ENCODE data around the gene ST6GALNAC5. TPM values are rescaled to one million over a fixed set of nuclear protein-coding genes. Genes with fewer than 3 reads are reported as not detected.
"Not testable (repeated sequence)": the region's sequence is repeated elsewhere in the genome, so short reads cannot be mapped to it uniquely, and the experiment has no call there.

ST6GALNAC5 gene
- total RNA-seq, 4 donors from 2014 or later: 3.6 to 23.4 (median 11.0) TPM

GRCh38 chr1:76961820-76962207 is 94.5 kb downstream of the ST6GALNAC5 start:
- no peaks in the 10 kb centered on the region for H3K9me3 ChIP-seq
- H3K4me1 ChIP-seq: no peaks in the 10 kb centered on the region
- no peaks in the 10 kb centered on the region for H3K36me3 ChIP-seq
- no peak for ATAC-seq
- H3K27me3 ChIP-seq: no peaks in the 10 kb centered on the region
- H3K27ac ChIP-seq: no peak overlapping the region
- TF ChIP-seq EP300 (IDR thresholded peaks at IDR 0.05) (no peak), POLR2AphosphoS5 (IDR thresholded peaks at IDR 0.05) (no peak), CTCF (IDR thresholded peaks at IDR 0.05) (no peak), POLR2A (IDR thresholded peaks at IDR 0.05) (no peak)
- no peak overlapping the region for H3K4me3 ChIP-seq

DNA sequence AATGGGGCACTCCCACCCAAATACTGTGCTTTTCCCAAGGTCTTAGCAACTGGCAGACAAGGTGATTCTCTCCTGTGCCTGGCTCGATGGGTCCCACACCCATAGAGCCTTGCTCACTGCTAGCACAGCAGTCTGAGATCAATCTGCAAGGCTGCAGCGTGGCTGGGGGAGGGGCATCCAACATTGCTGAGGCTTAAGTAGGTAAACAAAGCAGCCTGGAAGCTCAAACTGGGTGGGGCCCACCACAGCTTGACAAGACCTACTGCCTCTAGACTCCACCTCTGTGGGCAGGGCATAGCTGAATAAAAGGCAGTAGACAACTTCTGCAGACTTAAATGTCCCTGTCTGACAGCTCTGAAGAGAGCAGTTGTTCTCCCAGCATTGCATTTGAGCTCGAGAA is 114.0 kb downstream of the ST6GALNAC5 start:
- H3K9me3 ChIP-seq: peaks cover 0 to 25% (median 0%) of the 10 kb centered on the region in 3 donors
- H3K36me3 ChIP-seq, H3K27ac ChIP-seq, H3K4me1 ChIP-seq, ATAC-seq, H3K27me3 ChIP-seq, H3K4me3 ChIP-seq: not testable (repeated sequence)
- WGBS, 2 donors (ENCODE audit: low coverage in 1 of 2): no CpG with 5 or more reads among the region's 3 CpGs

DNA sequence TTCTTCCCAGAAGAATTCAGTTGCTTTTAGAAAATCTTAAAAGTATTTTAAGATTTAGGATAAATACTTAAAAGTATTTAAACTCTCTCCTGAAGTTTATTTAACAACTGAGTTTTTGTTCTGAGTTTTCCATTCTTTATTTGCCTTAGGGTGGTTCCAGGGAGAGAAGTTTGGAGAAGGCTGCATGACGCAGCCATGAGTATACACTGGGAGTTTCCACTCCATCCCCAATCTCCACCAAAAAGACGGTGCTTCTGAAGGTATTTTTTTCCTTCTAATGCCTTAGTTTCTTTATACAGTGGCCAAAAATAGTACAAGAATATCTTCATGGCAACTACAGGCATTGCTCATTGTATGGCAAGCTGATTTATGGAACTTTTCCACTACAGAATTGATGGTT is 122.7 kb downstream of the ST6GALNAC5 start:
- WGBS, 2 donors (ENCODE audit: low coverage in 1 of 2): 33 to 38% methylated on average over 1 to 2 of the region's 2 CpGs
- TF ChIP-seq CTCF (IDR thresholded peaks at IDR 0.05): no peak
- TF ChIP-seq EP300 (IDR thresholded peaks at IDR 0.05): no peak
- no peak for TF ChIP-seq POLR2AphosphoS5 (IDR thresholded peaks at IDR 0.05)
- no peak for TF ChIP-seq POLR2A (IDR thresholded peaks at IDR 0.05)
- no peaks in the 10 kb centered on the region for H3K36me3 ChIP-seq
- ATAC-seq: no peak
- H3K4me3 ChIP-seq: no peak overlapping the region
- no peak overlapping the region for H3K27ac ChIP-seq
- H3K9me3 ChIP-seq: no peaks in the 10 kb centered on the region
- H3K27me3 ChIP-seq: no peaks in the 10 kb centered on the region
- peaks cover 0 to 10% (median 0%) of the 10 kb centered on the region in 3 donors for H3K4me1 ChIP-seq

DNA sequence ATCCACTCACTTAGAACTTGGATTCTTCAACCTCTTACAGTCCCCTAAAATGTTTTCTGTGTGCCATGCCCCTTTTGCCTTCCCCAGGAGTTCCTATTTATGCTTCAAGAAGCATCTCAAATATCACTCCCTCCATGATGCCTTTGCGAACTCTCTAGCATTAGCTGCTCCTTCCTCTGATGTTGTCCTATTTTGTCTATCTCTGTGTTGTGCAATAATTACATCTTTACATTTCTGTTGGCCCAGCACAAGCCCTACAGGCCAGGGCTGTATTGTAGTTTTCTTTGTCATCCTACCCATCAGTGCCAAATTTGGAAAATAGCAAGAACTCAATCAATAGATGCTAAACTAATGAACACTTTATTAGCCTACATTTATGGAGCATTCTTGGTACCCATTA is 125.8 kb downstream of the ST6GALNAC5 start:
- 93 to 100% methylated on average over 1 of the region's 1 CpG for WGBS, 2 donors (ENCODE audit: low coverage in 1 of 2)
- H3K27me3 ChIP-seq: no peaks in the 10 kb centered on the region
- no peak overlapping the region for H3K4me3 ChIP-seq
- no peaks in the 10 kb centered on the region for H3K36me3 ChIP-seq
- peaks cover 0 to 10% (median 0%) of the 10 kb centered on the region in 3 donors for H3K4me1 ChIP-seq
- TF ChIP-seq POLR2AphosphoS5 (IDR thresholded peaks at IDR 0.05) (no peak), CTCF (IDR thresholded peaks at IDR 0.05) (no peak), EP300 (IDR thresholded peaks at IDR 0.05) (no peak), POLR2A (IDR thresholded peaks at IDR 0.05) (no peak)
- no peak overlapping the region for H3K27ac ChIP-seq
- no peak for ATAC-seq
- no peaks in the 10 kb centered on the region for H3K9me3 ChIP-seq

DNA sequence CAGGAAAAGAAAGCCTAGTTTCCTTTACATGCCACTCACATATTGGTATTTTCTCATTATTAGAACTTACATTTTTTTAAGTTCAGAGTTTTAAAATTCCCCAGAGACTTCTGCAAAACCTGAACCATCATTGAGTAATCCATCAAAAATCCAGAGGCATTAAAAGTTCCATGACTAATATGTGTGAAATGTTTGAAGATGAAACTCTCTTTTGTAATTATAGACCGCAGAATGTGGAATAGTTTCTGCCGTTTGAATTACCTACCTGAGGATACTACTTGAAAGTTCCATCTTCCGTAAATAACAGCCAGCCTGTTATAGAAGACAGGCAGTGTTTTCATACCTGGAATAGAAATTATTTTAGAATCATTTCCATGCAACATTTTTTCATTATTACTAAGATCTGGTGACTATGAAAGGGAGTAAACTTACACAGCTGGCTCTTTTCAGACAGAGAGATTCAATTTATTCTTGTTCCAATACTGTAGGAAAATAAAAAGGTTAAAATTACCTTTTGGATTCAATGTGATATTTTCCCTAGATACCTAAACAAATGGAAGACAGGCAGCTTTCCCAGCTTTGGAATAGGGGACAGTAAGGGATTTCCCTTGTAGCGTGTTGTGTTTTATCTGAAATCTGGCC is 131.4 kb downstream of the ST6GALNAC5 start:
- TF ChIP-seq POLR2A (IDR thresholded peaks at IDR 0.05) (no peak), POLR2AphosphoS5 (IDR thresholded peaks at IDR 0.05) (no peak), CTCF (IDR thresholded peaks at IDR 0.05) (no peak), EP300 (IDR thresholded peaks at IDR 0.05) (no peak)
- Histone ChIP-seq H3K9me3 (no peaks in the 10 kb centered on the region), H3K4me1 (peaks cover 0 to 5% (median 0%) of the 10 kb centered on the region in 3 donors), H3K27me3 (no peaks in the 10 kb centered on the region), H3K27ac (no peak overlapping the region), H3K4me3 (no peak overlapping the region), H3K36me3 (no peaks in the 10 kb centered on the region)
- WGBS, 2 donors (ENCODE audit: low coverage in 1 of 2): 35 to 40% methylated on average over 4 of the region's 4 CpGs
- ATAC-seq: no peak
